Neural cell (in vitro differentiated cells): ENCODE data around the gene ZNF292. TPM values are rescaled to one million over a fixed set of nuclear protein-coding genes. Genes with fewer than 3 reads are reported as not detected.

ENCODE experiments used
- H2AFZ ChIP-seq: fragments of 200-600, 300-800 bp; sonication (generic), shearing (Covaris generic); 2 replicates; pipeline ENCODE4 v1.6.0; 2014; ENCODE audit warnings: low read depth, mild to moderate bottlenecking, antibody characterized with exemption, low read length, moderate library complexity
- H3F3A ChIP-seq: fragments of 200-600 bp; shearing (Covaris generic); 2 replicates; pipeline ENCODE4 v1.6.1; 2016; ENCODE audit warnings: mild to moderate bottlenecking, moderate library complexity, mixed read lengths, antibody characterized with exemption, low read length; ENCODE audit not compliant: insufficient read depth, poor library complexity, severe bottlenecking
- H3K27ac ChIP-seq: fragments of 200-600, 300-800 bp; sonication (generic), shearing (Covaris generic); 2 replicates; pipeline ENCODE4 v1.5.1; 2014; ENCODE audit warnings: mild to moderate bottlenecking, low read length, moderate library complexity
- H3K27me3 ChIP-seq: fragments of 300-800, 200-600 bp; sonication (generic), shearing (Covaris generic); 2 replicates; pipeline ENCODE4 v1.6.0; 2014; ENCODE audit warnings: mild to moderate bottlenecking, low read depth, low read length, moderate library complexity; ENCODE audit not compliant: insufficient read depth
- H3K36me3 ChIP-seq: fragments of 300-800, 200-600 bp; sonication (generic), shearing (Covaris generic); 2 replicates; pipeline ENCODE4 v1.5.1; 2014; ENCODE audit warnings: mild to moderate bottlenecking, antibody characterized with exemption, low read length, moderate library complexity; ENCODE audit not compliant: insufficient read depth
- H3K4me2 ChIP-seq: fragments of 300-800, 200-600 bp; sonication (generic), shearing (Covaris generic); 2 replicates; pipeline ENCODE4 v1.6.0; 2014; ENCODE audit warnings: mild to moderate bottlenecking, low read length
- H3K4me3 ChIP-seq: fragments of 300-800, 200-600 bp; sonication (generic), shearing (Covaris generic); 2 replicates; pipeline ENCODE4 v1.5.1; 2014; ENCODE audit warnings: mild to moderate bottlenecking, low read length, moderate library complexity
- H3K79me2 ChIP-seq: fragments of 200-600 bp; shearing (Covaris generic); replicated peaks from 2 replicates; pipeline ENCODE4 v1.6.0; 2014; ENCODE audit warnings: mild to moderate bottlenecking, low read length, moderate library complexity; ENCODE audit not compliant: insufficient read depth
- H3K9ac ChIP-seq: fragments of 300-800, 200-600 bp; sonication (generic), shearing (Covaris generic); 2 replicates; pipeline ENCODE4 v1.6.1; 2016; ENCODE audit warnings: mild to moderate bottlenecking, low read length, mixed read lengths
- H3K9me2 ChIP-seq: fragments of 200-600 bp; shearing (Covaris generic); 2 replicates; pipeline ENCODE4 v1.6.1; 2016; ENCODE audit warnings: mild to moderate bottlenecking, low read length, mixed read lengths; ENCODE audit not compliant: insufficient read depth
- H3K9me3 ChIP-seq: fragments of 200-600, 300-800 bp; sonication (generic), shearing (Covaris generic); 2 replicates; pipeline ENCODE4 v1.6.1; 2016; ENCODE audit warnings: mild to moderate bottlenecking, mixed run types, low read length, moderate library complexity, mixed read lengths
- H4K20me1 ChIP-seq: fragments of 200-600 bp; shearing (Covaris generic); 2 replicates; pipeline ENCODE4 v1.6.1; 2016; ENCODE audit warnings: mild to moderate bottlenecking, mixed run types; ENCODE audit not compliant: insufficient read depth
- CTCF ChIP-seq: fragments of 450-650 bp; IDR thresholded peaks from 2 replicates; pipeline ENCODE4 v1.5.1; 2014; ENCODE audit warnings: antibody characterized with exemption, mild to moderate bottlenecking, moderate library complexity; ENCODE audit not compliant: poor library complexity, severe bottlenecking
- EP300 ChIP-seq: fragments of 450-650 bp; conservative IDR thresholded peaks from 2 replicates; pipeline ENCODE4 v1.6.1; 2014; ENCODE audit warnings: antibody characterized with exemption, mild to moderate bottlenecking, moderate library complexity; ENCODE audit not compliant: poor library complexity, severe bottlenecking
- EZH2 ChIP-seq: fragments of 200-600, 300-800 bp; shearing (Covaris generic), sonication (generic); IDR thresholded peaks from 2 replicates; pipeline ENCODE4 v1.6.1; 2014; ENCODE audit warnings: antibody characterized with exemption, low read length, borderline replicate concordance, mild to moderate bottlenecking; ENCODE audit not compliant: insufficient read depth, poor library complexity, severe bottlenecking
- MXI1 ChIP-seq: fragments of 450-650 bp; conservative IDR thresholded peaks from 2 replicates; pipeline ENCODE4 v1.6.1; 2014; ENCODE audit warnings: antibody characterized with exemption, mild to moderate bottlenecking; ENCODE audit not compliant: poor library complexity, severe bottlenecking
- RAD21 ChIP-seq: fragments of 450-650 bp; conservative IDR thresholded peaks from 2 replicates; pipeline ENCODE4 v1.6.1; 2014; ENCODE audit warnings: antibody characterized with exemption, mild to moderate bottlenecking, moderate library complexity
- REST ChIP-seq: IDR thresholded peaks from 2 replicates; pipeline ENCODE4 v1.6.1; 2012; ENCODE audit warnings: borderline replicate concordance
- SMC3 ChIP-seq: fragments of 450-650 bp; conservative IDR thresholded peaks from 2 replicates; pipeline ENCODE4 v1.6.1; 2014; ENCODE audit warnings: antibody characterized with exemption, mild to moderate bottlenecking, moderate library complexity; ENCODE audit not compliant: poor library complexity
- TAF1 ChIP-seq: IDR thresholded peaks from 2 replicates; pipeline ENCODE4 v1.6.1; 2012; ENCODE audit warnings: low read depth
- polyA plus RNA-seq: library from polyadenylated mRNA; depleted of rRNA; stranded (reverse); fragments of >200 nt; gene quantifications from 2 replicates; pipeline ENCODE4 v1.2.3, GENCODE V29; 2014

The ZNF292 gene
- polyA plus RNA-seq, 1 donor from 2014 or later: 29.8 TPM

- H2AFZ ChIP-seq: no peak overlapping the region
- H3K79me2 ChIP-seq: no peaks in the 10 kb centered on the region
- no peak overlapping the region for H3K27ac ChIP-seq
- no peaks in the 10 kb centered on the region for H3K27me3 ChIP-seq
- TF ChIP-seq CTCF (no peak), SMC3 (no peak), REST (no peak), EP300 (no peak), MXI1 (no peak), TAF1 (no peak), EZH2 (no peak)
- H3K9me3 ChIP-seq: peaks cover 4% of the 10 kb centered on the region
- no peak overlapping the region for H3K9ac ChIP-seq
- no peaks in the 10 kb centered on the region for H4K20me1 ChIP-seq
- no peak overlapping the region for H3K4me3 ChIP-seq
- H3K4me2 ChIP-seq: no peak overlapping the region
- no peaks in the 10 kb centered on the region for H3K9me2 ChIP-seq
- H3K36me3 ChIP-seq: no peaks in the 10 kb centered on the region
- no peaks in the 10 kb centered on the region for H3F3A ChIP-seq
Observed at GRCh38 chr6:87116922-87117321, 38.4 kb upstream of the ZNF292 start.

- no peaks in the 10 kb centered on the region for H3K27me3 ChIP-seq
- H3K4me3 ChIP-seq: no peak overlapping the region
- H3K9me3 ChIP-seq: peaks cover 7% of the 10 kb centered on the region
- no peaks in the 10 kb centered on the region for H3K79me2 ChIP-seq
- H4K20me1 ChIP-seq: no peaks in the 10 kb centered on the region
- no peak overlapping the region for H3K27ac ChIP-seq
- no peak overlapping the region for H3K9ac ChIP-seq
- H3F3A ChIP-seq: no peaks in the 10 kb centered on the region
- H2AFZ ChIP-seq: no peak overlapping the region
- TF ChIP-seq EZH2: no peak
- TF ChIP-seq EP300: no peak
- TF ChIP-seq MXI1: no peak
- TF ChIP-seq TAF1: no peak
- TF ChIP-seq SMC3: no peak
- no peaks in the 10 kb centered on the region for H3K9me2 ChIP-seq
- no peaks in the 10 kb centered on the region for H3K36me3 ChIP-seq
- H3K4me2 ChIP-seq: no peak overlapping the region
Observed at GRCh38 chr6:87118054-87118453, 37.3 kb upstream of the ZNF292 start.

GRCh38 chr6:87122477-87122876 lies 32.9 kb upstream of the ZNF292 start:
- no peak overlapping the region for H3K27ac ChIP-seq
- H2AFZ ChIP-seq: no peak overlapping the region

More at GRCh38 chr6:87122477-87122876, 32.9 kb upstream of the ZNF292 start:
- H3K27me3 ChIP-seq: no peaks in the 10 kb centered on the region
- no peaks in the 10 kb centered on the region for H3K36me3 ChIP-seq
- H3K4me3 ChIP-seq: no peak overlapping the region
- no peaks in the 10 kb centered on the region for H3F3A ChIP-seq
- no peak overlapping the region for H3K9ac ChIP-seq
- no peaks in the 10 kb centered on the region for H3K79me2 ChIP-seq
- no peak overlapping the region for H3K4me2 ChIP-seq
- H4K20me1 ChIP-seq: no peaks in the 10 kb centered on the region
- no peaks in the 10 kb centered on the region for H3K9me2 ChIP-seq
- H3K9me3 ChIP-seq: peaks cover 7% of the 10 kb centered on the region
- TF ChIP-seq RAD21 (no peak), EZH2 (no peak), CTCF (no peak), TAF1 (no peak), MXI1 (no peak)
